OCI-LY1 (cell line): Measurements from ENCODE around the gene AP3B2.

Experiments used
- CTCF ChIP-seq: fragments of 200-600 bp; sonication (generic), shearing (Covaris generic); IDR thresholded peaks from 2 replicates; pipeline ENCODE4 v1.5.1; 2017; ENCODE audit warnings: mild to moderate bottlenecking, antibody characterized with exemption, low read length, moderate library complexity, mixed read lengths
- EZH2 ChIP-seq: fragments of 200-600 bp; sonication (generic), shearing (Covaris generic); IDR thresholded peaks from 2 replicates; pipeline ENCODE4 v1.8.0; 2017; ENCODE audit warnings: borderline replicate concordance, mixed run types, mild to moderate bottlenecking, antibody characterized with exemption, low read length, moderate library complexity, mixed read lengths

GRCh38 chr15:82726816-82727215 is 17.1 kb upstream of the AP3B2 start:
- TF ChIP-seq CTCF (no peak), EZH2 (no peak)
